NCI-H460 (cell line): ENCODE results near the gene PDCD2L. TPM values are rescaled to one million over a fixed set of nuclear protein-coding genes. Genes with fewer than 3 reads are reported as not detected.
"Not testable (repeated sequence)": the region's sequence is repeated elsewhere in the genome, so short reads cannot be mapped to it uniquely, and the experiment has no call there.

Experiments
- DNase-seq: peaks from one replicate; pipeline ENCODE4 v3.0.0-alpha.2; 2016; ENCODE audit warnings: low read depth; ENCODE audit errors: extremely low read depth
- total RNA-seq: library from RNA; depleted of rRNA; stranded (reverse); fragments of >200 nt; shearing (Covaris generic); gene quantifications from 2 replicates; pipeline ENCODE4 v1.2.3, GENCODE V29; 2014; rRNA removed

The PDCD2L gene
- total RNA-seq, 1 experiment from 2014 or later: 24.9 TPM

DNA sequence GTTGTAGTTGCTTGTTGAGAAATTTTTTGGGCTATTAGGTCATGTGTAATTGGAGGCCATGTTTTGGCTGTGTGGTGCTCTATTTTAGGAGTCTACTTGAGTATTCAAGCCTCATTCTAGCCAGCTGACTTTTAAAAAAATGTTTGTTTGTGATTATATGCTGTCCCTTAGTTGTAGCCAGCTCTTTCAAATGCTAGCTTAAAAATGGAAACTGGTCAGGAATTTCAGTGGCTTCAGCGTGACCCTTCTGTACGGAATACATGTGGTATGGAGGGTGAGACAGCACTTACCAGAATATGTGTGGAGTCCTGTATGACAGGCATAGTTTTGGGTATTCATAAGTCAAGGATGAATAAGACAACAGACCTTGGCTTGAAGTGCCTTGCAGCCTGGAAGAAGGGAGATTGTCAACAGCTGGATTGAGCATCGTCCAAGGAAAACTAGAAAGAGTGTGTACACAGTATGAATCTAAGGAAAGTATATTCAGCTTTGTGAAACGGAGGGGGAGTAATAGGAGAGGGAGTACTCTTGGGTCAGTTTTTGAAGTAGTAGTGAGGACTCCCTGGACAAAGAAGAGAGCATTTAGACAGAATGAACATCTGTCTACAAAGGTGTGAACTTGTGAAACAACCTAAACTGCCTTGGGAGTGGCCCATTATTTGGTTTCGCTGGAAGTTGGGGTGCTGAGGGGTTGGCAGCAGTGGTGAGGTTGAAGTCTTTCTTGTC, 57.3 kb downstream of the PDCD2L start:
- no peak for DNase-seq

DNA sequence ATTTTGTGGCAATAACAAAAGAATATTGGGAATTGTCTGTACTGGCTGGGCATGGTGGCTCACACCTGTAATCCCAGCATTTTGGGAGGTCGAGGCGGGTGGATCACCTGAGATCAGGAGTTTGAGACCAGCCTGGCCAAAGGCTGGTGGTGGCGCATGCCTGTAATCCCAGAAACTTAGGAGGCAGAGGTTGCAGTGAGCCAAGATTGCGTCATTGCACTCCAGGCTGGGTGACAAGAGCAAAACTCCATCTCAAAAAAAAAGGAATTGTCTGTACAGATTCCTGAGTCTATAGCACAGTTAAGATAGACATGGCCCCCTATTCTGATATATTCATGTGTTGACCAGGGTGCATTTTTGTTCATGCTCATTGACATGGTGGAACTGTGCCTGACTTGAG, 60.6 kb downstream of the PDCD2L start:
- not testable (repeated sequence) for DNase-seq

DNA sequence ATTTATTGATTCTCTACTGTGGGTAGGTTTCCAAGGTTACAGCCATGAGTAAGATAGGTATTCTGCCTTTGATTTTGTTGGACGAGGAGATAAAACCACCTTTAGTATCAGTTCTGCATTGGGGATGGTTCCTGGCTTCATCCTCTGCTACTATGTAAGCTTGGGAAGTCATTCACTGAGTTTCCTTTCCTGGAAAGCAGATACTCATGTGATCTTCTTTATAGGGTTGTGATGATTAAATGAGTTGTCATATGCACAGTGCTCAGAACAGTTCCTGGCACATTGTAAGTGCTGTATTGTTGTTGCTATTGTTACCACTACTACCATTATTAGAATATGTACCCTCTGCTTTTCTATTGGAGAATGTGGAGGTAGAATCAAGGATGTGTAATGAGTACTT, 64.2 kb downstream of the PDCD2L start:
- DNase-seq: no peak

DNA sequence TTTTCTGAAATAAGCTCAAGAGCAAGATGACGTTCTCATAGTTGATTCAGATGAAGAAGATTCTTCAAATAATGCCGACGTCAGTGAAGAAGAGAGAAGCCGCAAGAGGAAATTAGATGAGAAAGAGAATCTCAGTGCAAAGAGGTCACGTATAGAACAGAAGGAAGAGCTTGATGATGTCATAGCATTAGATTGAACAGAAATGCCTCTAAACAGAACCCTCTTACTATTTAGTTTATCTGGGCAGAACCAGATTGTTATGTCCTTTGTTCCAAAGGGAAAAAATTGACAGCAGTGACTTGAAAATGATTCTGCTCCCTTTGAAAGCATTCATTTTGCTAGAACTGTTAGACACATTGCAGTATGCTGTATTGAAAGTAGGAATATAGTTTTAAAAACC, 64.8 kb downstream of the PDCD2L start:
- not testable (repeated sequence) for DNase-seq

DNA sequence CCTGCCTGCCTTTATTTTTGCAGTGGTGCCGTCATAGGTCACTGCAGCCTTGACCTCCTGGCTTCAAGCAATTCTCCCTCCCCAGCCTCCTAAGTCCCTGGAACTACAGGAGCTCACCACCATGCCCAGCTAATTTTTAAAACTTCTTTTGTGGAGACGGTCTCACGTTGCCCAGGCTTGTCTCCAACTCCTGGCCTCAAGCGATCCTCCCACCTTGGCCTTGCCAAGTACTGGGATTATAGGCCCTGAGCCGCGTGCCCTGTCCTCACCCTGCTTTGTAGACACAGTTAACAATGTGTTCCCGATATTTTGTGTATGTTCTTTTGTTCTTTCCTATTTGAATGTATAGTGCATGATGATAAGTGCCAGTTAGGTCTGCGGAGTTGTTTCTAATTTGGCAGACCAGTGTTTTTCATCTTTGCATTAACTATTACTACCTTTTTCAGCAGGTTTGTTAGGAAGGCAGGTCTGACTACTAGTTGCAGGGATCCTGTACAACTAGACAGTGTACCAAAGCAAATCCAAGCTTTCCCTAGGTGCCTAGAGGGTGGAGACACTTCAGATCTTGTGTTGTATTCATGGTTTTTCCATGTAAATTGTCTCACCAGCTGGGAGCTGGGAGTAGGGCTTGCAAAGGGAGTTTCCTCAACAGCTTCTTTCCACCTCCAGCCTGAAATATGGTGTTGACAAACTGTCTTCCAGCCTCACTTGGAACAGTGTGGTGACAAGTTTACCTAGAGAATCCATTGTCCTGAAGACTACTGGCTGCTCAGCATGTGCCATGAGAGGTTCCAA, 67.9 kb downstream of the PDCD2L start:
- DNase-seq: no peak

DNA sequence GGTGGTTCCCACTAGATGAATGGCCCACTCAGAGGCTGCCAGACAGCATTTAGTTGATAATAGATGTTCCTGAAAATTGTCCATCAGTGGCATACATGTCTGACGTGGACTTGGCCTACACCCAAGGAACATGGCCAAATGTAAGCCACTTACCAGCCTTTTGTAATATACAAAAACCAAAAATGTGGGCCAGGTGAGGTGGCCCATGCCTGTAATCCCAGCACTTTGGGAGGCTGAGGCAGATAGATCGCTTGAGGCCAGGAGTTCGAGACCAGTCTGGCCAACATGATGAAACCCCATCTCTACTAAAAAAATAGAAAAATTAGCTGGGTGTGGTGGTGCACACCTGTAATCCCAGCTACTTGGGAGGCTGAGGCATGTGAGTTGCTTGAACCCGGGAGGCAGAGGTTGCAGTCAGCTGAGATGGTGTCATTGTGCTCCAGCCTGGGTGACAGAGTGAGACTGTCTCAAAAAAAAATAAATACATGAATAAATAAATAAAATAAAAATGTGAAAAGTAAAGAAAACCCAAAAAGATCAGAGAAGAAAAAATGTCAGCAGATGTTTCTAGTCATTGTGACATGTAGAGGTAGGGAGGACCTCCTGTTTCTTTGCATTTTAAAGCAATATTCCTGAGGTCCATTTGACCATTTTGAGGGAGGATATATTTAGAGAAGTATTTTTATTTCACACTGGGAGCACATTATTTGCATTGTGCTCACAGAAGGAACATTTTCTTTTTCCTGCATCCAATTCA, 70.2 kb downstream of the PDCD2L start:
- DNase-seq: no peak

DNA sequence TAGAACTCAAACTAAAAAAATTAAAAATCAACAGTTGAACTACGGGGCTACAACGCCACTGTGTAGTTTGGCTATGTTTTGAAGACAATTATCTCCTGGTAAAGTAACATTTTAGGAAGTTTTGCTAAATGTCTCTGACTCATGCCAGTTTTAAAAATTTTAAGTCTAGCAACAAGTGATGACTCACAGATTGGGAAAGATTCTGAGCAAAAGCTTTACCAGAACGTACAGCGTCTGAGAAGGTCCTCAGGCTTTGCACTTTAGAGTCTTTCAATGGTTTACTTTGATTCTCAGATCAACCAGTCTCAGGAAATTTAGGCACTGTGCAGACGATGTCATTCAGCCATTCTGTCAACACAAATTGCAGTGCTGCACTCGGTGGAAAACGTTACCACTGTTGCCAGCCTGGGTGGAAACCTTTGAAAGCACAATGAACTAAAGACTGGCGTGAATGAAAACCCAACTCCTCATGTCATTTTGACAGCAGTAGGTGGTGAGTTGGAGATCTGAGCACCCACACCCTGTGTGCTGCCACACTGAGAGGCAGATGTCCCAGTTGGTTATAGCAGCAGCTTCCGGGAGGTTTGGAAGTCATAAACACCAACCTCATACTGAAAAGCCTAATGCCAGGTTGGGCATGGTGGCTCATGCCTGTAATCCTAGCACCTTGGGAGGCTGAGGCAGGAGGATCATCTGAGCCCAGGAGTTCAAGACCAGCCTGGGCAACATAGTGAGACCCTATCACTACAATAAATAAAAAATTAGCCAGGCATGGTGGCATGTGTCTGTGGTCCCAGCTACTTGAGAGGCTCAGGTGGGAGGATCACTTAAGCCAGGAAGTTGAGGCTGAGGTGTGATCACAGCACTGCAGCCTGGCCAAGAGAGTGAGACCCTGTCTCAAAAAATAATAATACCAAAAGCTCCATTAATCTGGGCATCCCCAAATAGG, 71.1 kb downstream of the PDCD2L start:
- no peak for DNase-seq

Other genes starting within 250 kb of the PDCD2L start
- gene LSM14A, start 231.9 kb upstream of the PDCD2L start, total RNA-seq: 63.8 and 67.3 TPM in 2 replicates
- gene GARRE1, start 149.8 kb upstream of the PDCD2L start, total RNA-seq: 6.7 and 7.4 TPM in 2 replicates
- gene GPI, start 39.2 kb upstream of the PDCD2L start, total RNA-seq: 241 and 250 TPM in 2 replicates
- 179 and 191 TPM in 2 replicates for gene UBA2, start 24.0 kb downstream of the PDCD2L start, total RNA-seq
- gene WTIP, start 77.4 kb downstream of the PDCD2L start, total RNA-seq: 6.6 and 8.2 TPM in 2 replicates